C4-2B (cell line): ENCODE data around the gene C2CD3.

ENCODE experiments used
- ZFX ChIP-seq: fragments of 450-650 bp; IDR thresholded peaks from 2 replicates; pipeline ENCODE4 v1.6.1; 2017
- TF ChIP-seq, protein P1 (sequence below): fragments of 450-650 bp; conservative IDR thresholded peaks from 2 replicates; pipeline ENCODE4 v1.5.1; 2017; ENCODE audit warnings: mild to moderate bottlenecking

DNA sequence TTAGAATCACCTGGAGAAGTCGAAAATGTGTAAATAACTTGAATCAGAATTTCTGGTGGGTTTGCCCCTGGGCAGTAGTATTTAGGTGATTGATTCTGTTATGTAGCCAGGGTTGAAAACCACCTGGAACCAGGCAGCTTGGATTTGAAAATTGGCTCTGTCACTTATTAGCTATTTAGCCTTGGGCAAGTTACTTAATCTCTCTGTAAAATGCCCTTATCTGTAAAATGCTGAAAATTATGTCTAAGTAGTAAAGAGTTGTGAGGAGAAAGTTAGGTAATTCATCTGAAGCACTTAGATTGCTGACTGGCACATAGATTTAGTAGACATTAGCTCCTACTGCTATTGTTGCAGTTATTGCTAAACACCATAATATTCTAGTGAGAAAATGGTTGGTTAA is 49.6 kb upstream of the C2CD3 start:
- TF ChIP-seq, protein P1, sequence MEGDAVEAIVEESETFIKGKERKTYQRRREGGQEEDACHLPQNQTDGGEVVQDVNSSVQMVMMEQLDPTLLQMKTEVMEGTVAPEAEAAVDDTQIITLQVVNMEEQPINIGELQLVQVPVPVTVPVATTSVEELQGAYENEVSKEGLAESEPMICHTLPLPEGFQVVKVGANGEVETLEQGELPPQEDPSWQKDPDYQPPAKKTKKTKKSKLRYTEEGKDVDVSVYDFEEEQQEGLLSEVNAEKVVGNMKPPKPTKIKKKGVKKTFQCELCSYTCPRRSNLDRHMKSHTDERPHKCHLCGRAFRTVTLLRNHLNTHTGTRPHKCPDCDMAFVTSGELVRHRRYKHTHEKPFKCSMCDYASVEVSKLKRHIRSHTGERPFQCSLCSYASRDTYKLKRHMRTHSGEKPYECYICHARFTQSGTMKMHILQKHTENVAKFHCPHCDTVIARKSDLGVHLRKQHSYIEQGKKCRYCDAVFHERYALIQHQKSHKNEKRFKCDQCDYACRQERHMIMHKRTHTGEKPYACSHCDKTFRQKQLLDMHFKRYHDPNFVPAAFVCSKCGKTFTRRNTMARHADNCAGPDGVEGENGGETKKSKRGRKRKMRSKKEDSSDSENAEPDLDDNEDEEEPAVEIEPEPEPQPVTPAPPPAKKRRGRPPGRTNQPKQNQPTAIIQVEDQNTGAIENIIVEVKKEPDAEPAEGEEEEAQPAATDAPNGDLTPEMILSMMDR: no peak
- no peak for TF ChIP-seq ZFX
